Ureter (tissue), 1 donor: ENCODE data around the gene NPPB. TPM values are rescaled to one million over a fixed set of nuclear protein-coding genes. Genes with fewer than 3 reads are reported as not detected.

ENCODE experiments used
- DNase-seq: peaks from one replicate; pipeline ENCODE4 v3.0.0-alpha.2; 2020; ENCODE audit warnings: low spot score
- total RNA-seq: library from RNA; stranded (reverse); gene quantifications from one replicate; pipeline ENCODE4 v1.2.4, GENCODE V29; 2023
- donor health status: DM: yes; HTN: yes; CAD: no.

NPPB gene
- total RNA-seq, 1 donor from 2014 or later: not detected

- DNase-seq: no peak
Observed at GRCh38 chr1:11858158-11858557, 587 bp downstream of the NPPB start.

- no peak for DNase-seq
Observed at GRCh38 chr1:11857164-11857851, 1.4 kb downstream of the NPPB start.

DNA sequence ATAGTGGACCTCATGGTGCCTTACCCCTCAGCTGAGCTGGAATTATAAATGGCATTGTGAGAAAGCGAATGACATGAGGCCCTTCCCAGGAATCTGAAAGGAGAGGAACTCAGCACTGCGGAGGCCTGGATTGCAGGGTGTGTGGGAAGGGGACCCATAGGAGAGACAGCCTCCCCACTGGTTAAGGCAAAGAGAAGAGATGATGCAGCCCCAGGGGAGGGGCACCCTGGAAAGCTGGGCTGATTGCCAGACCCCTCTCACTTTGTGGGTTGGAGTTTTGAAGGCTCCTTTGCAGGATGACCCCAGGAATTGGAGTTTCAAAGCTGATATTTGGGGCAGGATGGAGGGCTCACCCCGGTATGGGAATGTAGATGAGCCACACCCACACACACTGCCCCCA, 2.0 kb downstream of the NPPB start:
- no peak for DNase-seq

DNA sequence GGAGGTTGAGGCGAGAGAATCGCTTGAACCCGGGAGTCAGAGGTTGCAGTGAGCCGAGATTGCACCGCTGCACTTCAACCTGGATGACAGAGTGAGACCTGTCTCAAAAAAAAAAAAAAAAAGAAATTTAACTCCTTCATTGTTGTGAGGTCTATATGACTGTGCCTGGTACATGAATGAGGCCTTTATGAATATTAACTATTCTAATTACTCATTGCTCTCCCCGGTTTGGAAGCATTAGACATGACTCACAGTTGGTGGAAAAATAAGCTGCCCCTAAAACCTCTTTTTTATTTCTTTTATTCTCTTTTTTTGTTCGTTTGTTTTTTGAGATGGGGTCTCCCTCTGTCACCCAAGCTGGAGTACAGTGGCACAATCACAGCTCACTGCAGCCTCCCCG, 3.3 kb downstream of the NPPB start:
- no peak for DNase-seq

DNA sequence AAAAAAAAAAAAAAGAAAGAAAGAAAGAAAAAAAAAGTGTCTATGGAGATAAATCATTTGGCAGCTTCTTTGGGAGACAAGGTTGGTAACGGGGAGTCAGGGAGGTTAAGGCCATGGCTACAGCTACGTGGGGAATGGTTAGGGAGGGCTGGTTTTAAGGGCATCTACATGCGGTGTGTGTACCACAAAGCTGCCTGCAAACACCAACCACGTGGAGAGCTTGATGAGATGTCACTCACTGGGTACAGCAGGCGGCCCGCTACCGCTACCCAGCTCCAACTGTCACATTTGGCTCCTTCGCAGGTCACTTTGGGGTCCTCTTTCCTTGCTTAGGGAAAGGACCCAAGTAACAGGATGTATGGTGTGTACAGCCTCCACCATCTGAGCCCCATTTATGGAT, 4.2 kb downstream of the NPPB start:
- DNase-seq: no peak

DNA sequence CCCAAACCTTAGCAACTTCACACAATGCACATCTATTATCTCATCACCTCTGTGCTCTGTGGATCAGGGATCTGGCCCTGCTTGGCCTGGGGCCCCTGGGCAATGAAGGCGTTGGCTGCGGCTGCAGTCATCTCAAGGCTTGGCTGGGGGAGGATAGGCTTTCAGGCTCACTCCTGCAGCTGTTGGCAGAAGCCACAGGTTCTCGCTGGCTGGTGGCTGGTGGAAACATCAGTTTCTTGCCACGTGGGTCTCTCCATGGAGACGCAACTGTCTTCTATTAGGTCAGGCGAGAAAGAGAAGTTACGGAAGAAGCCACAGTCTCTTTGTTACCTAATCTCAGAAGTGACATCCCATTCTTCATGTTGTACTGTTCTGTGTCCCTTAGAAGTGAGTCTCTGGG, 7.6 kb downstream of the NPPB start:
- no peak for DNase-seq

DNA sequence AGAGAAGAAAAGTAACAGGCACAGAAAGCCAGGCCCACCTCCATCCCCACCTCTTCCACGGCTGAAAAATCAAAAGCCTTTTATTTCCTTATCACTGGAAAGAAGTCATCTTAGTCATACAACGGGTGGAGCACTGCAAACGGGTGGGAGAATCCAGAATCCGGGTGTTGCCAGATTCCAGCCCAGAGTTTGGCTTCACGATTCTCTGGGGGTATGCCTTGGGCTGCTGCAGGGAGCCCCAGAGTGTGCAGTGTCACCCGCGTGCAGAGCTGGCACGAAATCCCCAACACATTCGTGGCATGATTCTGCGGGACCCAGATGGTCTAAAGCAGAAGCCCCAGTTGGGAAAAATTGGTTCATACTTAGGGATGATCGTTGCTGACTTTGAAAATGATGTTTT, 8.6 kb downstream of the NPPB start:
- DNase-seq: no peak

DNA sequence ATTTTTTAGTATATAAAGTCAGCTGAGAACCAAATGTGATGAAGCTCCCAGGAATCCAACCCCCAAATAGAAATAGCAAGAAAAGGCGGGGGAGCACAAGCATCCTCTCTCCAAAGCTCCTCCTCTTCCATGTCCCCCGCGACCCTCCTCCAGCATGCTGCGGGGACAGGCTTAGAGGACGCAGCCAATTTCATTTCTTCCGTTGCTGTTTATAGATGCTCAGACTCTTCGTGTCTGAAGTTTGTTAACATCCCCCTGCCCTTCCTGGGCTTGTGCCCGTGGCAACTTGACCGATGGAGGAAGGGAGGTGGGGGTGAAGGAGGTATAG, 10.4 kb downstream of the NPPB start:
- DNase-seq: no peak

- DNase-seq: no peak
Observed at GRCh38 chr1:11847667-11848372, 10.9 kb downstream of the NPPB start, which contains the start of gene NPPA. TSS of gene NPPA (minus strand) at chr1:11847783. CDS start at chr1:11847684, 99 bp downstream.

- DNase-seq: no peak
Observed at GRCh38 chr1:11845641-11846335, 13.0 kb downstream of the NPPB start.

GRCh38 chr1:11842154-11843041, 16.3 kb downstream of the NPPB start:
- no peak for DNase-seq

- DNase-seq: no peak
Observed at GRCh38 chr1:11841245-11842153, 17.2 kb downstream of the NPPB start.

- no peak for DNase-seq
Observed at GRCh38 chr1:11839727-11840705, 18.7 kb downstream of the NPPB start.

DNA sequence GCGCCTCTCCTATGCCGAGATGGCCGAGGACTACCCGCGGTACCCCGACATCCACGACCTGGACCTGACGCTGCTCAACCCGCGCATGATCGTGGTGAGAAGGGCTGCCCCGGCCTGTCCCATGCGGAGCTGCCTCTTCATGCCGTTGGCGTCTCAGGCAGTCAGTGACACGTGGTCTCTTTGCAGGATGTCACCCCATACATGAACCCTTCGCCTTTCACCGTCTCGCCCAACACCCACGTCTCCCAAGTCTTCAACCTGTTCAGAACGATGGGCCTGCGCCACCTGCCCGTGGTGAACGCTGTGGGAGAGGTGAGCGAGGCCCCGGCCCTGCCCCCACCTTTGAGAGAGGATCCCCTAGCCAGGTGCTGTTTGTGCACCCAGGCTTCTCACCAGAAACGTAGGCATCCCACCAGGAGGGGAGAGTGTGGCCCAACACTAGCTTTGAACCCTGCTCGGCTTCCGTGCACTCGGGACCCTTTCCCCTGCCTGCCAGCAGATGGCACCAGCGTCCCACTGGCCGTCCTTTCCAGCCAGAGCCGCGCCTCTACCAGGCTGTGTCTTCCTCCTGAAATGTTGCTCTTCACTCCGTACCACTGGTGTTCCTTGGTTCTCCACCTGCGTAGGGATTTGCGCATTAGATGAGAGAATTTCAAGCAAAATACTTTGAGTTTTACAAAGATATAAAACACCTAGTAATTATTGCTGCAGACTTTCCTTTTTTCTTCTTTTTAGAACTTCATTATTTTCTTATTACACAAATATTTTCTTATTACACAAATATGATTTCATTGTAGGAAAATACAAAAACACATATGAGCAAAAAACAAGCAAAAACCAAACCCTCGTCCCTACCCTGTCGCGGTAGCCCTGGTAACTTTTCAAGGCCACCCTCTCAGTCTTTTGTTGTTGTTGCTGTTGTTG, 20.1 kb downstream of the NPPB start:
- DNase-seq: peak; percentile 82

DNA sequence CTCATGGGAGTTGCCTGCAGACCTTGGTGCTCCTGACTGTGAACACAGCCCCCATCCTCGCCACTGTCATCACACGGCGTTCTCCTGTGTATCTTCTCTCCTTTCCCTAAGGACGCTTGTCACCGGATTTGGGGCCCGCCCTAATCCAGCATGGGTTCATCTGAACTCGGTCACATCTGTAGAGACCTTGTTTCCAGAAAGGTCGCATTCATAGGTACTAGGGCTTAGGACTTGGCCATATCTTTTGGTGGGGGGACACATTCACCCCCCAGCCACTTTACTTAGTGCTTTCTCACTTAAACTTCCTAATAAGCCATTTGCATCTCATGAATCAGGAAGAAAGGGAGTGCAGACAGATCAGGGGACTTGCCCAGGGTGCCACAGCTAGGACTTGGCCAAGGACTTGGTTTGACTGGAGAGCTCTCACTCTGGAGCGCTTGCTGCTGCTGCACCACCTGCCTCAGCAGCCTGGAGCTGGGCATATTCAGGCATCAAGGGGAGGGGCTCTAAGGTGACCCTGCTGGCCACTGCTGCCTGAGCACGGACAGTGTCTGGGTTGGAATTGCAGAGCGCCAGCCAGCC, 20.9 kb downstream of the NPPB start:
- no peak for DNase-seq

GRCh38 chr1:11836955-11837766, 21.6 kb downstream of the NPPB start:
- DNase-seq: no peak
